Measurements from ENCODE around the gene MUS81. TPM values are rescaled to one million over a fixed set of nuclear protein-coding genes. Genes with fewer than 3 reads are reported as not detected.

Gene MUS81
- total RNA-seq, 2 donors from 2014 or later = 80.6 to 94.8 TPM

GRCh38 chr11:65900125-65900898 is 40.1 kb downstream of the MUS81 start, which contains the start of gene FOSL1:
TSS of gene FOSL1 (minus strand) at chr11:65900388. CDS start at chr11:65900339, 49 bp downstream.
- Mint-ChIP-seq H3K27me3 (ENCODE audit: low read depth) (no peaks in the 10 kb centered on the region), H3K36me3 (ENCODE audit: insufficient read depth in 2 of 2) (peaks cover 4 to 6% of the 10 kb centered on the region in 2 donors), H3K9me3 (no peaks in the 10 kb centered on the region), H3K4me3 (peak within 1 kb of the TSS; percentile 91 to 93), H3K27ac (peak within 1 kb of the TSS; percentile 72), H3K4me1 (ENCODE audit: low read depth) (peaks cover 59% of the 10 kb centered on the region)
- DNase-seq (peak; percentile 95 to 96), ATAC-seq (replicated peaks in 1 of 2) (peak; percentile 77 to 80)

- H3K4me3 Mint-ChIP-seq = peak overlapping the region; percentile 66 to 77
- no peak overlapping the region for H3K27ac Mint-ChIP-seq
- no peaks in the 10 kb centered on the region for H3K27me3 Mint-ChIP-seq (ENCODE audit: low read depth)
- ATAC-seq (replicated peaks in 1 of 2) (no peak), DNase-seq (no peak)
- H3K9me3 Mint-ChIP-seq = no peaks in the 10 kb centered on the region
- peaks cover 3 to 6% of the 10 kb centered on the region in 2 donors for H3K36me3 Mint-ChIP-seq (ENCODE audit: insufficient read depth in 2 of 2)
- peaks cover 54% of the 10 kb centered on the region for H3K4me1 Mint-ChIP-seq (ENCODE audit: low read depth)
These were observed 40.6 kb downstream of the MUS81 start for GRCh38 chr11:65900899-65901180.

- Mint-ChIP-seq H3K4me1 (ENCODE audit: low read depth) (peaks cover 35% of the 10 kb centered on the region), H3K4me3 (no peak overlapping the region), H3K27ac (no peak overlapping the region), H3K36me3 (ENCODE audit: insufficient read depth in 2 of 2) (peaks cover 1 to 3% of the 10 kb centered on the region in 2 donors), H3K27me3 (ENCODE audit: low read depth) (no peaks in the 10 kb centered on the region), H3K9me3 (no peaks in the 10 kb centered on the region)
- DNase-seq = no peak
- ATAC-seq (replicated peaks in 1 of 2) = no peak
These were observed 42.8 kb downstream of the MUS81 start for GRCh38 chr11:65903068-65903481.

- no peaks in the 10 kb centered on the region for H3K27me3 Mint-ChIP-seq (ENCODE audit: low read depth)
- no peaks in the 10 kb centered on the region for H3K9me3 Mint-ChIP-seq
- no peak overlapping the region for H3K4me3 Mint-ChIP-seq
- H3K27ac Mint-ChIP-seq = no peak overlapping the region
- peaks cover 29% of the 10 kb centered on the region for H3K4me1 Mint-ChIP-seq (ENCODE audit: low read depth)
- peaks cover 1 to 2% of the 10 kb centered on the region in 2 donors for H3K36me3 Mint-ChIP-seq (ENCODE audit: insufficient read depth in 2 of 2)
- DNase-seq (no peak), ATAC-seq (replicated peaks in 1 of 2) (no peak)
These were observed 43.5 kb downstream of the MUS81 start for GRCh38 chr11:65903715-65904114.

GRCh38 chr11:65906602-65907001 is 46.4 kb downstream of the MUS81 start:
- ATAC-seq (replicated peaks in 1 of 2) (peak in 1 of 2 donors; percentile 31), DNase-seq (no peak)
- Mint-ChIP-seq H3K27ac (no peak overlapping the region), H3K36me3 (ENCODE audit: insufficient read depth in 2 of 2) (no peaks in the 10 kb centered on the region), H3K4me1 (ENCODE audit: low read depth) (peaks cover 19% of the 10 kb centered on the region), H3K4me3 (no peak overlapping the region), H3K27me3 (ENCODE audit: low read depth) (peaks cover 6% of the 10 kb centered on the region), H3K9me3 (no peaks in the 10 kb centered on the region)

- DNase-seq = no peak
- peaks cover 14% of the 10 kb centered on the region for H3K4me1 Mint-ChIP-seq (ENCODE audit: low read depth)
- no peak overlapping the region for H3K27ac Mint-ChIP-seq
- no peaks in the 10 kb centered on the region for H3K9me3 Mint-ChIP-seq
- no peak overlapping the region for H3K4me3 Mint-ChIP-seq
- H3K36me3 Mint-ChIP-seq (ENCODE audit: insufficient read depth in 2 of 2) = no peaks in the 10 kb centered on the region
- ATAC-seq (replicated peaks in 1 of 2) = no peak
- peaks cover 6% of the 10 kb centered on the region for H3K27me3 Mint-ChIP-seq (ENCODE audit: low read depth)
These were observed 47.6 kb downstream of the MUS81 start for GRCh38 chr11:65907878-65908277.

GRCh38 chr11:65911682-65912568 is 51.7 kb downstream of the MUS81 start:
- Mint-ChIP-seq H3K4me3 (peak overlapping the region in 1 of 2 donors; percentile 13), H3K36me3 (ENCODE audit: insufficient read depth in 2 of 2) (no peaks in the 10 kb centered on the region), H3K9me3 (no peaks in the 10 kb centered on the region), H3K4me1 (ENCODE audit: low read depth) (peaks cover 29% of the 10 kb centered on the region), H3K27ac (no peak overlapping the region), H3K27me3 (ENCODE audit: low read depth) (peaks cover 6% of the 10 kb centered on the region)
- peak in 1 of 2 donors; percentile 2 for ATAC-seq (replicated peaks in 1 of 2)
- DNase-seq = no peak

- DNase-seq (no peak), ATAC-seq (replicated peaks in 1 of 2) (peak in 1 of 2 donors; percentile 42)
These were observed 52.6 kb downstream of the MUS81 start for GRCh38 chr11:65912845-65913244.

GRCh38 chr11:65915101-65915820 is 55.0 kb downstream of the MUS81 start:
- Mint-ChIP-seq H3K9me3 (no peaks in the 10 kb centered on the region), H3K4me1 (ENCODE audit: low read depth) (peaks cover 35% of the 10 kb centered on the region), H3K4me3 (no peak overlapping the region), H3K36me3 (ENCODE audit: insufficient read depth in 2 of 2) (peaks cover 0 to 4% of the 10 kb centered on the region in 2 donors), H3K27me3 (ENCODE audit: low read depth) (no peaks in the 10 kb centered on the region), H3K27ac (no peak overlapping the region)
- no peak for ATAC-seq (replicated peaks in 1 of 2)
- no peak for DNase-seq

More at GRCh38 chr11:65912845-65913244, 52.6 kb downstream of the MUS81 start:
- Mint-ChIP-seq H3K4me1 (ENCODE audit: low read depth) (peaks cover 35% of the 10 kb centered on the region), H3K27me3 (ENCODE audit: low read depth) (peaks cover 6% of the 10 kb centered on the region), H3K27ac (no peak overlapping the region), H3K9me3 (no peaks in the 10 kb centered on the region), H3K36me3 (ENCODE audit: insufficient read depth in 2 of 2) (no peaks in the 10 kb centered on the region), H3K4me3 (no peak overlapping the region)

- peaks cover 0 to 6% of the 10 kb centered on the region in 2 donors for H3K36me3 Mint-ChIP-seq (ENCODE audit: insufficient read depth in 2 of 2)
- H3K27me3 Mint-ChIP-seq (ENCODE audit: low read depth) = no peaks in the 10 kb centered on the region
- H3K9me3 Mint-ChIP-seq = no peaks in the 10 kb centered on the region
- peaks cover 37% of the 10 kb centered on the region for H3K4me1 Mint-ChIP-seq (ENCODE audit: low read depth)
- no peak overlapping the region for H3K4me3 Mint-ChIP-seq
- DNase-seq (no peak), ATAC-seq (replicated peaks in 1 of 2) (no peak)
- H3K27ac Mint-ChIP-seq = no peak overlapping the region
These were observed 55.6 kb downstream of the MUS81 start for GRCh38 chr11:65915821-65916251.

Data from activated T-cell treated with anti-CD3 and anti-CD28 coated beads, Interleukin-2, amount 50 U/mL, for 72 hours (primary cell).